Tibial nerve (tissue), 4 donors: ENCODE results near the gene ATN1. TPM values are rescaled to one million over a fixed set of nuclear protein-coding genes. Genes with fewer than 3 reads are reported as not detected.

Experiments used
- DNase-seq, 2 donors: peaks; one replicate each; pipeline ENCODE4 v3.0.0-alpha.2; 2019; ENCODE audit warnings: low spot score in 2 of 2
- H3K27ac ChIP-seq, 4 donors: fragments of 200-600 bp; sonication (generic) in 3 of 4; one replicate each; pipeline ENCODE4 v1.5.1; 2017 to 2019; ENCODE audit warnings: mild to moderate bottlenecking in 1 of 4
- H3K27me3 ChIP-seq, 2 donors: fragments of 200-600 bp; sonication (generic) in 1 of 2; one replicate each; pipeline versions ENCODE4 v1.5.1 to v1.6.0; 2017 to 2019
- H3K36me3 ChIP-seq, 3 donors: fragments of 200-600 bp; sonication (generic); one replicate each; pipeline ENCODE4 v1.5.1; 2018 to 2019
- H3K4me1 ChIP-seq, 4 donors: fragments of 200-600 bp; sonication (generic) in 3 of 4; one replicate each; pipeline ENCODE4 v1.5.1; 2017 to 2019
- H3K4me3 ChIP-seq, 4 donors: fragments of 200-600 bp; sonication (generic) in 3 of 4; one replicate each; pipeline ENCODE4 v1.5.1; 2017 to 2019; ENCODE audit warnings: mild to moderate bottlenecking in 1 of 4, moderate library complexity in 1 of 4
- H3K9me3 ChIP-seq, 4 donors: fragments of 200-600 bp; sonication (generic) in 3 of 4; one replicate each; pipeline ENCODE4 v1.5.1; 2017 to 2019
- CTCF ChIP-seq, 5 experiments: fragments of 200-600 bp in 3 of 5; fragments of 450-650 bp in 2 of 5; sonication (generic) in 3 of 5; IDR thresholded peaks; one replicate each; pipeline ENCODE4 v1.5.1; 2016 to 2019; ENCODE audit warnings: antibody characterized with exemption in 5 of 5, mild to moderate bottlenecking in 3 of 5, moderate library complexity in 2 of 5
- EP300 ChIP-seq, 2 donors: sonication (generic); formaldehyde crosslinking; IDR thresholded peaks; one replicate each; pipeline ENCODE4 v1.6.1; 2017; ENCODE audit warnings: antibody characterized with exemption in 2 of 2, mild to moderate bottlenecking in 1 of 2
- POLR2A ChIP-seq, 2 donors: fragments of 450-650 bp; IDR thresholded peaks; one replicate each; pipeline ENCODE4 v1.6.1; 2017; ENCODE audit warnings: antibody characterized with exemption in 2 of 2, mild to moderate bottlenecking in 2 of 2, moderate library complexity in 2 of 2
- WGBS, 2 donors: methylation state at CpG; one replicate each; pipeline ENCODE4 v1.1.5; 2018; 5-methylcytosine and 5-hydroxymethylcytosine counted together
- total RNA-seq, 4 donors: library from RNA; depleted of rRNA; stranded (reverse); fragments of >200 nt; gene quantifications; one replicate each; pipeline ENCODE4 v1.1.0, GENCODE V29; 2016

Gene ATN1
- total RNA-seq, 4 donors from 2014 or later, result 92.2 to 260 (median 123) TPM

DNA sequence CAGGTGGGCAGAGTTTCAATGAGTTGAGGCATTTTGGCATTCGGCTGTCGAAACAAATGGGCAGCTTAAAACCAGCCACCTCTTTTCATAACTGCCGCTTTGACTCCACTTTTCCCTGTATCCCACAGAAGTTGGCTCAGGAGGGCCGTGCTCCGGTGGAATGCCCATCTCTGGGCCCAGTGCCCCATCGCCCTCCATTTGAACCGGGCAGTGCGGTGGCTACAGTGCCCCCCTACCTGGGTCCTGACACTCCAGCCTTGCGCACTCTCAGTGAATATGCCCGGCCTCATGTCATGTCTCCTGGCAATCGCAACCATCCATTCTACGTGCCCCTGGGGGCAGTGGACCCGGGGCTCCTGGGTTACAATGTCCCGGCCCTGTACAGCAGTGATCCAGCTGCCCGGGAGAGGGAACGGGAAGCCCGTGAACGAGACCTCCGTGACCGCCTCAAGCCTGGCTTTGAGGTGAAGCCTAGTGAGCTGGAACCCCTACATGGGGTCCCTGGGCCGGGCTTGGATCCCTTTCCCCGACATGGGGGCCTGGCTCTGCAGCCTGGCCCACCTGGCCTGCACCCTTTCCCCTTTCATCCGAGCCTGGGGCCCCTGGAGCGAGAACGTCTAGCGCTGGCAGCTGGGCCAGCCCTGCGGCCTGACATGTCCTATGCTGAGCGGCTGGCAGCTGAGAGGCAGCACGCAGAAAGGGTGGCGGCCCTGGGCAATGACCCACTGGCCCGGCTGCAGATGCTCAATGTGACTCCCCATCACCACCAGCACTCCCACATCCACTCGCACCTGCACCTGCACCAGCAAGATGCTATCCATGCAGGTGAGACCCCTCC is 10.8 kb downstream of the ATN1 start:
- no peak for DNase-seq
- H3K27me3 ChIP-seq, result no peaks in the 10 kb centered on the region
- peaks cover 0 to 74% (median 29%) of the 10 kb centered on the region in 4 donors for H3K4me1 ChIP-seq
- WGBS, 2 donors, result 73 to 76% methylated on average over 23 to 32 of the region's 32 CpGs
- peak overlapping the region in 3 of 4 donors; percentile 60 to 80 (median 62) for H3K4me3 ChIP-seq
- peak overlapping the region; percentile 91 to 96 (median 92) for H3K27ac ChIP-seq
- H3K36me3 ChIP-seq, result peaks cover 0 to 62% (median 9%) of the 10 kb centered on the region in 3 donors
- no peaks in the 10 kb centered on the region for H3K9me3 ChIP-seq
- TF ChIP-seq EP300 (IDR thresholded peaks at IDR 0.05) (no peak), CTCF (IDR thresholded peaks at IDR 0.05) (no peak), POLR2A (IDR thresholded peaks at IDR 0.05) (no peak)

GRCh38 chr12:6939191-6939540 is 11.4 kb downstream of the ATN1 start:
- Histone ChIP-seq H3K36me3 (peaks cover 0 to 56% (median 9%) of the 10 kb centered on the region in 3 donors), H3K27ac (peak overlapping the region in 2 of 4 donors; percentile 91 to 96), H3K9me3 (no peaks in the 10 kb centered on the region), H3K27me3 (no peaks in the 10 kb centered on the region), H3K4me3 (no peak overlapping the region), H3K4me1 (peaks cover 0 to 69% (median 26%) of the 10 kb centered on the region in 4 donors)
- WGBS, 2 donors, result 66 to 72% methylated on average over 2 of the region's 2 CpGs
- TF ChIP-seq CTCF (IDR thresholded peaks at IDR 0.05) (no peak), EP300 (IDR thresholded peaks at IDR 0.05) (no peak), POLR2A (IDR thresholded peaks at IDR 0.05) (no peak)
- DNase-seq, result no peak

- DNase-seq, result no peak
- TF ChIP-seq CTCF (IDR thresholded peaks at IDR 0.05) (no peak), POLR2A (IDR thresholded peaks at IDR 0.05) (no peak), EP300 (IDR thresholded peaks at IDR 0.05) (peak in 1 of 2 donors; percentile 9)
- Histone ChIP-seq H3K27ac (peak overlapping the region in 1 of 4 donors; percentile 98), H3K9me3 (no peaks in the 10 kb centered on the region), H3K27me3 (no peaks in the 10 kb centered on the region), H3K36me3 (peaks cover 0 to 43% (median 3%) of the 10 kb centered on the region in 3 donors), H3K4me3 (no peak overlapping the region), H3K4me1 (peaks cover 0 to 64% (median 36%) of the 10 kb centered on the region in 4 donors)
- 83 to 84% methylated on average over 11 of the region's 12 CpGs for WGBS, 2 donors
Measured at GRCh38 chr12:6941267-6941666, 13.5 kb downstream of the ATN1 start.

DNA sequence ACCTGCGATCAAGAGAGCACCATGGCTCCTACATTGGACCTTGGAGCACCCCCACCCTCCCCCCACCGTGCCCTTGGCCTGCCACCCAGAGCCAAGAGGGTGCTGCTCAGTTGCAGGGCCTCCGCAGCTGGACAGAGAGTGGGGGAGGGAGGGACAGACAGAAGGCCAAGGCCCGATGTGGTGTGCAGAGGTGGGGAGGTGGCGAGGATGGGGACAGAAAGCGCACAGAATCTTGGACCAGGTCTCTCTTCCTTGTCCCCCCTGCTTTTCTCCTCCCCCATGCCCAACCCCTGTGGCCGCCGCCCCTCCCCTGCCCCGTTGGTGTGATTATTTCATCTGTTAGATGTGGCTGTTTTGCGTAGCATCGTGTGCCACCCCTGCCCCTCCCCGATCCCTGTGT is 14.0 kb downstream of the ATN1 start:
- H3K27ac ChIP-seq, result peak overlapping the region in 3 of 4 donors; percentile 89 to 98 (median 96)
- H3K4me1 ChIP-seq, result peaks cover 0 to 66% (median 38%) of the 10 kb centered on the region in 4 donors
- WGBS, 2 donors, result 75% methylated on average over 12 of the region's 12 CpGs
- H3K4me3 ChIP-seq, result no peak overlapping the region
- no peak for DNase-seq
- H3K9me3 ChIP-seq, result no peaks in the 10 kb centered on the region
- TF ChIP-seq EP300 (IDR thresholded peaks at IDR 0.05) (no peak), POLR2A (IDR thresholded peaks at IDR 0.05) (no peak), CTCF (IDR thresholded peaks at IDR 0.05) (no peak)
- H3K27me3 ChIP-seq, result no peaks in the 10 kb centered on the region
- H3K36me3 ChIP-seq, result peaks cover 0 to 42% (median 3%) of the 10 kb centered on the region in 3 donors

- Histone ChIP-seq H3K9me3 (no peaks in the 10 kb centered on the region), H3K4me3 (no peak overlapping the region), H3K27me3 (no peaks in the 10 kb centered on the region), H3K36me3 (peaks cover 0 to 47% (median 3%) of the 10 kb centered on the region in 3 donors), H3K27ac (peak overlapping the region in 3 of 4 donors; percentile 89 to 98 (median 96)), H3K4me1 (peaks cover 0 to 66% (median 38%) of the 10 kb centered on the region in 4 donors)
- 68 to 84% methylated on average over 8 to 11 of the region's 11 CpGs for WGBS, 2 donors
- no peak for TF ChIP-seq CTCF (IDR thresholded peaks at IDR 0.05)
- no peak for TF ChIP-seq EP300 (IDR thresholded peaks at IDR 0.05)
- TF ChIP-seq POLR2A (IDR thresholded peaks at IDR 0.05), result no peak
- no peak for DNase-seq
Measured at GRCh38 chr12:6942331-6942665, 14.5 kb downstream of the ATN1 start.
